ENCODE measurements around the gene PDE4D. TPM values are rescaled to one million over a fixed set of nuclear protein-coding genes. Genes with fewer than 3 reads are reported as not detected.

The PDE4D gene
- total and polyA plus RNA-seq, 10 of the 15 experiments (the other 5 are each of a cell fraction or from before 2014, with no cell fraction given), result 0.87 to 4.1 (median 2.2) TPM

DNA sequence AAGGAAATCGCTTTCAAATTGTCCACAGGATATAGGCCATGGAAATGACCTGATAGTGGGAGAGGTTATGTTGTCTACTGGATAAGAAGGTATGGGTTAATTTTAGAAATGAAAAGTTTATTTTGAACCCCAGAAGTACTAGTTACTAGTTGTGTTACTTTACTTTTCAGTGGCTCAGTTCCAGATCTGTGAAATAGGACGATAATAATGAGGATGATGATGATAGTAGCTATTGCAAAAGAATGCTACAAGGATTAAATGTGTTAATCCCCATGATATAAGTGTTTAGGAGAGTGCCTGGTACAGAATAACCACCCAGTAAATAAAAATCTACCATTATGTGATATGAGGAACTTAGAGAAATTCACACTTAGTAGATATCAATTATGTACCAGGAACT is 120.8 kb downstream of the PDE4D start:
- Histone ChIP-seq H3K36me3 (ENCODE audit: control insufficient read depth in 2 of 2, insufficient read depth in 2 of 2, low read length in 1 of 2) (no peaks in the 10 kb centered on the region), H3K9me3 (replicated peaks; ENCODE audit: control insufficient read depth, insufficient read depth, low read length) (no peaks in the 10 kb centered on the region), H3K27ac (ENCODE audit: control insufficient read depth, insufficient read depth) (no peak overlapping the region), H4K20me1 (ENCODE audit: control insufficient read depth, insufficient read depth) (no peaks in the 10 kb centered on the region), H3K4me2 (ENCODE audit: control insufficient read depth, insufficient read depth) (no peak overlapping the region), H2AFZ (ENCODE audit: control insufficient read depth, low read depth, low read length) (no peak overlapping the region), H3K4me1 (ENCODE audit: control insufficient read depth, insufficient read depth, low read length) (no peaks in the 10 kb centered on the region), H3K9ac (ENCODE audit: control insufficient read depth, insufficient read depth, low read length) (no peak overlapping the region), H3K79me2 (ENCODE audit: control insufficient read depth, insufficient read depth, low read length) (no peaks in the 10 kb centered on the region), H3K4me3 (no peak overlapping the region), H3K27me3 (replicated peaks in 1 of 2; ENCODE audit: control insufficient read depth in 2 of 2, insufficient read depth in 2 of 2, low read length in 1 of 2) (peaks cover 2 to 12% of the 10 kb centered on the region in 2 experiments; a peak in 2 of 4 replicates)
- intact Hi-C loops (cut with micrococcal nuclease; ENCODE audit: unreplicated experiment), result no loop called here
- no TSS peak for BruUV-seq (replicated peaks)
- ChIA-PET SMC1A (ENCODE audit: uncharacterized antibody, unreplicated experiment) (no interaction called here), POLR2A (no interaction called here), RAD21 (ENCODE audit: unreplicated experiment) (no interaction called here), CTCF (no interaction called here)
- in situ Hi-C loops (cut with MboI), result no loop called here
- DNase-seq (ENCODE audit: low read depth, low spot score), result no peak
- ATAC-seq, result no peak
- no peak for FAIRE-seq
- 73% methylated on average over 2 of the region's 2 CpGs for WGBS (ENCODE audit: insufficient coverage, insufficient replicate concordance, low lambda C conversion rate, missing lambda C conversion rate)
- no peak for TF ChIP-seq RELA (IDR thresholded peaks at IDR 0.05; ENCODE audit: borderline replicate concordance, partially characterized antibody)
- TF ChIP-seq, protein P1, sequence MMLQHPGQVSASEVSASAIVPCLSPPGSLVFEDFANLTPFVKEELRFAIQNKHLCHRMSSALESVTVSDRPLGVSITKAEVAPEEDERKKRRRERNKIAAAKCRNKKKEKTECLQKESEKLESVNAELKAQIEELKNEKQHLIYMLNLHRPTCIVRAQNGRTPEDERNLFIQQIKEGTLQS (IDR thresholded peaks at IDR 0.05; ENCODE audit: borderline replicate concordance, extremely low read depth, low read depth, low read length), result no peak
- TF ChIP-seq ATF2 (IDR thresholded peaks at IDR 0.05; ENCODE audit: low read length), result no peak
- TF ChIP-seq EZH2 (IDR thresholded peaks at IDR 0.05; ENCODE audit: borderline replicate concordance, control insufficient read depth, low read depth, low read length), result no peak
- TF ChIP-seq EED (IDR thresholded peaks at IDR 0.05; ENCODE audit: low read depth), result no peak
- TF ChIP-seq SMAD1 (IDR thresholded peaks at IDR 0.05; ENCODE audit: low read depth, partially characterized antibody), result no peak

DNA sequence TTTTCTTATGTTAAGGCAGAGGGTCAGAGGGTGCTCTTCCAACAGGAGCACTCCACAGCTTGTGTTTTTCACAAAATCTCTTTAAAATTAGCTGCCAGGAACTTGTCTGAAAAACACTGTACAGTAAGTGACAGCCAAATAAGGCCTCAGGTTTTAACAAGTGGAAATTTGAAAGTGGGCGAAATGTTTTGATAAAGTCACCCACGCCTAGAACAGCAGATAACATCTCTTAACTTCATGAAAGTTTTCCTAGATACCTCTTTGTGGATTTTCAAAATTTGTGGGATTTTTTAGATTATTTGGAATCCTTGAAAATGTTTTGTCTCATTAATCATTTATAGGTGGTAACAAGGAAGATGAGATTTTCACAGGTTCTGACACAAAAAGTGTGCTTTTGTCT is 121.3 kb downstream of the PDE4D start:
- RAD21 ChIA-PET (ENCODE audit: unreplicated experiment), result no interaction called here
- WGBS (ENCODE audit: insufficient coverage, insufficient replicate concordance, low lambda C conversion rate, missing lambda C conversion rate), result 38% methylated on average over 2 of the region's 2 CpGs
- no peak for TF ChIP-seq STAT3 (IDR thresholded peaks at IDR 0.05; ENCODE audit: low read depth, low read length)
- no peak for TF ChIP-seq USF1 (IDR thresholded peaks at IDR 0.05; ENCODE audit: borderline replicate concordance, extremely low read length, insufficient read depth, low read depth, low read length)
- TF ChIP-seq SREBF2 (IDR thresholded peaks at IDR 0.05; ENCODE audit: low read length), result no peak
- TF ChIP-seq, protein P2, sequence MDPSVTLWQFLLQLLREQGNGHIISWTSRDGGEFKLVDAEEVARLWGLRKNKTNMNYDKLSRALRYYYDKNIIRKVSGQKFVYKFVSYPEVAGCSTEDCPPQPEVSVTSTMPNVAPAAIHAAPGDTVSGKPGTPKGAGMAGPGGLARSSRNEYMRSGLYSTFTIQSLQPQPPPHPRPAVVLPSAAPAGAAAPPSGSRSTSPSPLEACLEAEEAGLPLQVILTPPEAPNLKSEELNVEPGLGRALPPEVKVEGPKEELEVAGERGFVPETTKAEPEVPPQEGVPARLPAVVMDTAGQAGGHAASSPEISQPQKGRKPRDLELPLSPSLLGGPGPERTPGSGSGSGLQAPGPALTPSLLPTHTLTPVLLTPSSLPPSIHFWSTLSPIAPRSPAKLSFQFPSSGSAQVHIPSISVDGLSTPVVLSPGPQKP (IDR thresholded peaks at IDR 0.05; ENCODE audit: low read depth, low read length), result no peak
- TF ChIP-seq BCLAF1 (IDR thresholded peaks at IDR 0.05), result no peak

More for the DNA sequence above, 121.3 kb downstream of the PDE4D start:
- no TSS peak for BruUV-seq (replicated peaks)
- Histone ChIP-seq H2AFZ (ENCODE audit: control insufficient read depth, low read depth, low read length) (no peak overlapping the region), H3K4me1 (ENCODE audit: control insufficient read depth, insufficient read depth, low read length) (no peaks in the 10 kb centered on the region), H3K4me2 (ENCODE audit: control insufficient read depth, insufficient read depth) (no peak overlapping the region), H3K27ac (ENCODE audit: control insufficient read depth, insufficient read depth) (no peak overlapping the region), H4K20me1 (ENCODE audit: control insufficient read depth, insufficient read depth) (no peaks in the 10 kb centered on the region), H3K79me2 (ENCODE audit: control insufficient read depth, insufficient read depth, low read length) (no peaks in the 10 kb centered on the region), H3K4me3 (no peak overlapping the region), H3K27me3 (replicated peaks in 1 of 2; ENCODE audit: control insufficient read depth in 2 of 2, insufficient read depth in 2 of 2, low read length in 1 of 2) (peaks cover 2 to 14% of the 10 kb centered on the region in 2 experiments; a peak in 2 of 4 replicates), H3K9me3 (replicated peaks; ENCODE audit: control insufficient read depth, insufficient read depth, low read length) (no peaks in the 10 kb centered on the region), H3K9ac (ENCODE audit: control insufficient read depth, insufficient read depth, low read length) (no peak overlapping the region), H3K36me3 (ENCODE audit: control insufficient read depth in 2 of 2, insufficient read depth in 2 of 2, low read length in 1 of 2) (no peaks in the 10 kb centered on the region)
- DNase-seq (ENCODE audit: low read depth, low spot score) (no peak), FAIRE-seq (no peak), ATAC-seq (no peak)
- ChIA-PET SMC1A (ENCODE audit: uncharacterized antibody, unreplicated experiment) (no interaction called here), POLR2A (no interaction called here), CTCF (no interaction called here)
- intact Hi-C loops (cut with micrococcal nuclease; ENCODE audit: unreplicated experiment), result no loop called here
- in situ Hi-C loops (cut with MboI), result no loop called here

Data from GM12878 (cell line).